GM23338 (cell line): ENCODE results near the gene VKORC1L1. TPM values are rescaled to one million over a fixed set of nuclear protein-coding genes. Genes with fewer than 3 reads are reported as not detected.
"Not testable (repeated sequence)": the region's sequence is repeated elsewhere in the genome, so short reads cannot be mapped to it uniquely, and the experiment has no call there.

Source experiments
- ATAC-seq: fragments of 200-7000 bp; cut with Tn5 transposase; 3 replicates; pipeline ENCODE4 v1.9.1; 2020
- DNase-seq: peaks from one replicate; pipeline ENCODE4 v3.0.0-alpha.2; 2015; ENCODE audit warnings: low spot score
- H2AFZ ChIP-seq: fragments of 200-600 bp; sonication (generic); 2 replicates; pipeline ENCODE4 v1.8.0; 2016; ENCODE audit warnings: antibody characterized with exemption, mild to moderate bottlenecking, moderate library complexity
- H3F3A ChIP-seq: fragments of 200-600 bp; sonication (generic); replicated peaks from 2 replicates; pipeline ENCODE4 v1.8.0; 2017; ENCODE audit warnings: antibody characterized with exemption, mixed run types, low read depth
- H3K27ac ChIP-seq: fragments of 200-600 bp; sonication (generic); 2 replicates; pipeline ENCODE4 v1.6.1; 2016; ENCODE audit warnings: low read depth
- H3K27me3 ChIP-seq: fragments of 200-600 bp; sonication (generic); 2 replicates; pipeline ENCODE4 v1.8.0; 2016; ENCODE audit warnings: mild to moderate bottlenecking, mixed run types, moderate library complexity; ENCODE audit not compliant: insufficient read depth
- H3K36me3 ChIP-seq: fragments of 200-600 bp; sonication (generic); 2 replicates; pipeline ENCODE4 v1.8.0; 2016; ENCODE audit warnings: mild to moderate bottlenecking; ENCODE audit not compliant: insufficient read depth
- H3K4me1 ChIP-seq: fragments of 200-600 bp; sonication (generic); 2 replicates; pipeline ENCODE4 v1.8.0; 2016; ENCODE audit warnings: mild to moderate bottlenecking, moderate library complexity; ENCODE audit not compliant: insufficient read depth
- H3K4me2 ChIP-seq: fragments of 200-600 bp; sonication (generic); 2 replicates; pipeline ENCODE4 v1.7.1; 2017; ENCODE audit warnings: mixed run types
- H3K4me3 ChIP-seq: fragments of 200-600 bp; sonication (generic); 2 replicates; pipeline ENCODE4 v1.6.1; 2016; ENCODE audit warnings: mixed run types
- H3K79me2 ChIP-seq: fragments of 200-600 bp; sonication (generic); replicated peaks from 2 replicates; pipeline ENCODE4 v1.8.0; 2017; ENCODE audit warnings: mild to moderate bottlenecking; ENCODE audit not compliant: insufficient read depth
- H3K9me2 ChIP-seq: fragments of 200-600 bp; sonication (generic); 2 replicates; pipeline ENCODE4 v1.8.0; 2017; ENCODE audit not compliant: insufficient read depth
- H4K20me1 ChIP-seq: fragments of 200-600 bp; sonication (generic); replicated peaks from 2 replicates; pipeline ENCODE4 v1.8.0; 2017; ENCODE audit warnings: mild to moderate bottlenecking; ENCODE audit not compliant: insufficient read depth
- H3K27ac Mint-ChIP-seq: 2 replicates; pipeline ENCODE4 v1.8.0; 2020; ENCODE audit warnings: inconsistent platforms, mild to moderate bottlenecking, moderate library complexity, mixed read lengths
- H3K27me3 Mint-ChIP-seq: 3 replicates; pipeline ENCODE4 v1.8.0; 2022; ENCODE audit warnings: low read depth, mild to moderate bottlenecking, moderate library complexity, mixed read lengths, inconsistent platforms; ENCODE audit not compliant: insufficient read depth, poor library complexity
- H3K36me3 Mint-ChIP-seq: 3 replicates; pipeline ENCODE4 v1.8.0; 2021; ENCODE audit warnings: low read depth, mild to moderate bottlenecking, inconsistent platforms, moderate library complexity, mixed read lengths
- H3K4me1 Mint-ChIP-seq: 3 replicates; pipeline ENCODE4 v1.8.0; 2020; ENCODE audit warnings: mild to moderate bottlenecking, inconsistent platforms, mixed read lengths
- H3K4me3 Mint-ChIP-seq: 3 replicates; pipeline ENCODE4 v1.8.0; 2021; ENCODE audit warnings: moderate library complexity, mild to moderate bottlenecking, inconsistent platforms, mixed read lengths
- H3K9me3 Mint-ChIP-seq: 3 replicates; pipeline ENCODE4 v1.8.0; 2020; ENCODE audit warnings: moderate library complexity, mild to moderate bottlenecking, inconsistent platforms, mixed read lengths
- polyA plus RNA-seq: library from polyadenylated mRNA; unstranded; fragments of >200 nt; fragmentation: Nextera tagmentation; extraction: Ambion mirVana; gene quantifications from 2 replicates; pipeline ENCODE4 v1.2.1, GENCODE V29; 2016
- total RNA-seq: library from RNA; depleted of rRNA; stranded (reverse); fragments of >200 nt; shearing (Covaris generic); gene quantifications from 2 replicates; pipeline ENCODE4 v1.2.3, GENCODE V29; 2014

VKORC1L1 gene
- total and polyA plus RNA-seq, 2 experiments from 2014 or later: 21.5 to 30.3 TPM

DNA sequence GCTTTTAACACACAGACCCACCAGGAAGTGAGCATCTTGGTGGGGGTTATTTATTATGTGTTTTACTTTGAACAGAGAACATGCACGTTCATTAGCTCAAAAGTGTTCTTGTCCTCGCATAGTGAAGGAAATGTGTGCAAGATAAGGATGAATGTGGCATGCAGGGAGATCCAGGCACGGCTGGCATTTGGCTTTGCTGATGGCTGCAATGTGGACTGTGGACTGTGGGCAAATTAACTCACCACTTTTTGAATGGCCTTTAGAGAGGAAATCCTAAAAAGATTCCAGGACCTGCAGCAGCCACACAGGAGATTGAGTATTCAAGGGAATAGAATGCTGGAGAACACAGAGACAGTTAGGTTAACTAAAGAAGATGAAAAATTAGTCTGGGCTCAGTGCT, 6.6 kb upstream of the VKORC1L1 start:
- not testable (repeated sequence) for H3K27me3 ChIP-seq, H3K27me3 Mint-ChIP-seq, H3K27ac ChIP-seq, H2AFZ ChIP-seq, H3K4me1 Mint-ChIP-seq, H3K36me3 Mint-ChIP-seq, H3K4me2 ChIP-seq, H3K9me2 ChIP-seq, H4K20me1 ChIP-seq, H3K9me3 Mint-ChIP-seq, H3K27ac Mint-ChIP-seq, H3F3A ChIP-seq, H3K4me3 Mint-ChIP-seq, H3K4me3 ChIP-seq, H3K4me1 ChIP-seq, ATAC-seq, H3K36me3 ChIP-seq, DNase-seq, H3K79me2 ChIP-seq

DNA sequence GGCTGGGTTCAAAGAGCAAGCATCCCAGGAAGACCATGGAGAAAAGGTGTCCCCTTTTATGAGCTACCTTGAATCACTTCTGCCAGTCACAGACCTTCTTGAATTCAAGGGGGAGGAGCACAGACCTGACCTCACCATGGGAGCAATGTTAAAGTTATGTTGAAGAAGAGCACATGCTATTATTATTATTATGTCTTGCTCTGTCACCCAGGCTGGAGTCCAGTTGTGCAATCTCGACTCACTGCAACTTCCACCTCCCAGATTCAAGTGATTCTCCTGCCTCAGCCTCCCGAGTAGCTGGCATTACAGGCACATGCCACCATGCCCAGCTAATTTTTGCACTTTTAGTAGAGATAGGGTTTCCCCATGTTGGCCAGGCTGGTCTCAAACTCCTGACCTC, 5.2 kb upstream of the VKORC1L1 start:
- H3K4me1 ChIP-seq, H3K4me3 Mint-ChIP-seq, H3K27ac ChIP-seq, H3K4me1 Mint-ChIP-seq, H3K36me3 ChIP-seq, H3K27me3 Mint-ChIP-seq, H4K20me1 ChIP-seq, H3K4me2 ChIP-seq, H3K79me2 ChIP-seq, H3F3A ChIP-seq, H2AFZ ChIP-seq, H3K9me3 Mint-ChIP-seq, H3K36me3 Mint-ChIP-seq, H3K9me2 ChIP-seq, DNase-seq, H3K27me3 ChIP-seq, H3K4me3 ChIP-seq, H3K27ac Mint-ChIP-seq, ATAC-seq: not testable (repeated sequence)

DNA sequence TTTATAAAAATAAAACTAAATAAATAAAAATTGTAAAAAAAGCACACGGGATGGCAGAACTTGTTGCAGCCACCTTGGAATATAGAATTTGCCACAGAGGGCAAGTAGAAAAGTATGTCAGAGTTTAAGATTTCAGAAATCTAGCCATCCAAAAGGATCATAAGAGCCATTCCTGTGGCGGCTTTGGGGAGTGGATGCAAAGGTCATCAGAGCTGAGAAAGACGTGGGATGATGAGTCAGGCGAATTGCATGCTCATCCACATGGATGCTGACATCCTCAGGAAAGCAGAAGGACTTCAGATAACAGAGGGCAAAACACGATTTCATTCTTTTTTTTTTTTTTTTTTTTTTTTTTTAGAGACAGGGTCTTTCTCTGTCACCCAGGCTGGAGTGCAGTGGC, 3.6 kb upstream of the VKORC1L1 start:
- not testable (repeated sequence) for H3K36me3 Mint-ChIP-seq, H3K27ac ChIP-seq, H3K4me3 ChIP-seq, H3K4me1 Mint-ChIP-seq, H3K4me2 ChIP-seq, ATAC-seq, H3K79me2 ChIP-seq, H4K20me1 ChIP-seq, H3F3A ChIP-seq, H3K27me3 ChIP-seq, H3K36me3 ChIP-seq, H3K27ac Mint-ChIP-seq, H3K27me3 Mint-ChIP-seq, H2AFZ ChIP-seq, H3K4me1 ChIP-seq, H3K9me2 ChIP-seq, DNase-seq, H3K9me3 Mint-ChIP-seq, H3K4me3 Mint-ChIP-seq

DNA sequence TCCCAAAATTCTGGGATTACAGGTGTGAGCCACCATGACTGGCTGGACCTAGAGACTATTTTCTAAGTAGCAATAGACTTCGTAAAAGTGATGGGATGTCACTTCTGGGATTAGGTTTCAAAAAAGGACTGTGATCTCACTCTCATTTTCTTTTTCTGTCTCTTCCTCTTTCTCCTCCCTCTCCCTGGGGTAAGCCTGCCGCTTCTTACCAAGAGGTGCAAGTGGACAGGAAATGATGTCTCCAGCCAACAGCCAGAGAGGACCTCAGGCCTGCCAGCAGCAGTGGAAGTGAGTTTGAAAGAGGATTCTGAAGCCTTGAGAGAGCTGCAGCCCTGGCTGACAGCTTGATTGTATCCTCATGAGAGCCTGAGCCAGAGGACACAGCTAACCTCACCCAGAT, 1.4 kb upstream of the VKORC1L1 start:
- not testable (repeated sequence) for H3K27ac ChIP-seq, H3F3A ChIP-seq, H3K27me3 ChIP-seq, DNase-seq, H3K36me3 Mint-ChIP-seq, H3K4me3 Mint-ChIP-seq, H3K4me1 Mint-ChIP-seq, H2AFZ ChIP-seq, H3K27ac Mint-ChIP-seq, H3K9me2 ChIP-seq, H3K27me3 Mint-ChIP-seq, H3K4me1 ChIP-seq, H3K9me3 Mint-ChIP-seq, ATAC-seq, H3K36me3 ChIP-seq, H3K4me3 ChIP-seq, H3K4me2 ChIP-seq, H4K20me1 ChIP-seq
- H3K79me2 ChIP-seq: peaks cover 26% of the 10 kb centered on the region

DNA sequence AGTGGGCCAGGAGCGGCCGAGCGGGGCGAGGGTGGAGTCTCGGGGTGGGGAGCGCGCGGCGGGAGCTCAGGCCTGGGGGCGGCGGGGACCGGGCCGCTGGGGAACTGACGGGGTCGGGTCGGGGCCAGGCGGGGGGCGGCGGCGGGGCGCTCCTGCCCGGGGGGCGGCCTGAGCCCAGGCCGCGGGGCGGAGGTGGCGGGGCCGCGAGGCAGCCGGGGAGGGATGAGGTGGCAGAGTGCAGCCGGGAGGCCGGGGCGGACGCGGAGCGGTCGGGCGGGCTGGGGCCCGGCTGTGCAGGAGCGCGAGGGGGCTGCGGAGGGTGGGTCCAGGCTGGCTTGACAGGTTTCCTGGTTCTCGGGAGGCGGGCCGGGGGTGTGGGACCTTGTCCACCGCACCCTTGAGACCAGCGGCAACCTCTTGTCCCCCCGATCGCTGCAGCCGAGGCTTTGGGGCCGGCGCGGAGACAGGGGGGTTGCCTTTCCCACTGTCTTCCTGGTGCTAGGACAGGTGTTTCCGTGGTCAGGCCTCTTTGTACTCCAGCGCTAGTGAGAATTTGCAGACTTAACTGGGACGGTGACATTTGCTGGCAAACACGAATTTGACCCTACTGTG, 814 bp downstream of the VKORC1L1 start:
- H3K9me2 ChIP-seq, H3F3A ChIP-seq, H3K36me3 ChIP-seq, H3K36me3 Mint-ChIP-seq, H4K20me1 ChIP-seq, H2AFZ ChIP-seq, H3K27me3 ChIP-seq, H3K4me1 Mint-ChIP-seq, H3K4me1 ChIP-seq, H3K27me3 Mint-ChIP-seq, H3K9me3 Mint-ChIP-seq: not testable (repeated sequence)
- Histone ChIP-seq H3K27ac (0 out of 2 replicates have a peak overlapping the region, but pooled peaks have one; percentile 72), H3K4me3 (peak overlapping the region; percentile 85), H3K79me2 (peaks cover 46% of the 10 kb centered on the region), H3K4me2 (peak overlapping the region; percentile 84)
- Mint-ChIP-seq H3K4me3 (peak overlapping the region; percentile 94), H3K27ac (peak overlapping the region; percentile 88)
- ATAC-seq: peak; percentile 38
- DNase-seq: peak; percentile 13

DNA sequence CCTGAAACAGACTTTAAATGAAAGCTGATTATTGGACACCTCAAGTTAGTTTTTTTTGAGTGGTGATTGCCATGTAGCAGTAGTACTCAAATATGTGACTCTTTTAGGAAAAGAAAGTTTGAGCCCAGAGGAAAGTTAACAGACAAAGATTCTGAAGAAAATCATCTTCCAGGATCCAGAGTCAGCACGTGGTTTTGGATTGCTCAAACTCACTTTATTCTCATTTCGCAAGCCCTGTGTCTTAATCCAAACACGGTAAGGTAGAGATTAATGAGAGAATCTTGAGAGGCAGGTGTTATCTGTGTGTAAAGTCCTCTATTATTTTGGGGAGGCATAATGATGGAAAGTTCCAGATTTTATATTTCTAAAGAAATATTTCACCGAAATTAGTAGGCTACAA, 2.8 kb downstream of the VKORC1L1 start:
- not testable (repeated sequence) for ATAC-seq, DNase-seq, H3K36me3 Mint-ChIP-seq, H3F3A ChIP-seq, H3K4me3 ChIP-seq, H3K9me2 ChIP-seq, H3K27ac ChIP-seq, H3K9me3 Mint-ChIP-seq, H2AFZ ChIP-seq, H3K27me3 Mint-ChIP-seq, H3K4me2 ChIP-seq, H3K4me1 ChIP-seq, H3K36me3 ChIP-seq, H3K27ac Mint-ChIP-seq, H3K27me3 ChIP-seq, H3K4me1 Mint-ChIP-seq
- peaks cover 63% of the 10 kb centered on the region for H3K79me2 ChIP-seq
- H4K20me1 ChIP-seq: peaks cover 13% of the 10 kb centered on the region; the same call in 1 of the 2 replicates
- peak overlapping the region; percentile 46; the same call in 2 of the 3 replicates for H3K4me3 Mint-ChIP-seq
